Activated CD4-positive, alpha-beta T cell treated with anti-CD3 and anti-CD28 coated beads, Interleukin-2, amount 50 U/mL, for 24 hours (primary cell): ENCODE measurements around the gene PTPRF.

ENCODE experiments used
- DNase-seq, 2 donors: peaks; one replicate each; pipeline ENCODE4 v3.0.0-alpha.2; 2020; ENCODE audit warnings: low read depth in 1 of 2, low spot score in 1 of 2

Gene PTPRF

DNA sequence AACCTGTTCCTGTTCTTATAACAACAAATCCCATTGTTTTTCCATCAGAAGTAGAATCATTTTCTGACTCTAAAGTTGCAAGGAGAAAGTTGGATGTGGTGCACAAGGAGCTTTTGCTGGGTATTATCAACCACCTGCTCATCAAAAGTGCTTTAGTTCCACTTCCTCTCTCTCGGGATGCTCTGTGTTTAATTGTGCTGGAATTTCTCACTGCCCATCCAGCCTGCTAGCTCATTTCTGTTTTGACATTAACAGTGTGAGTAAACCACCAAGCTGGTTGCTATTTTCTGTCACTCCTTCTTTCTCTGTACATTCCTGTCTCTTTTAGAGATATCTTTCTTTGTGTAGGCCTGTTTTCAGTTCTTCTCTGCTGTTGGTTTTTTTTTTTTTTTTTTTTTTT, 125.3 kb downstream of the PTPRF start:
- no peak for DNase-seq

GRCh38 chr1:43659212-43660166, 128.8 kb downstream of the PTPRF start:
- no peak for DNase-seq

- no peak for DNase-seq
Measured at GRCh38 chr1:43660355-43660754, 129.7 kb downstream of the PTPRF start.

DNA sequence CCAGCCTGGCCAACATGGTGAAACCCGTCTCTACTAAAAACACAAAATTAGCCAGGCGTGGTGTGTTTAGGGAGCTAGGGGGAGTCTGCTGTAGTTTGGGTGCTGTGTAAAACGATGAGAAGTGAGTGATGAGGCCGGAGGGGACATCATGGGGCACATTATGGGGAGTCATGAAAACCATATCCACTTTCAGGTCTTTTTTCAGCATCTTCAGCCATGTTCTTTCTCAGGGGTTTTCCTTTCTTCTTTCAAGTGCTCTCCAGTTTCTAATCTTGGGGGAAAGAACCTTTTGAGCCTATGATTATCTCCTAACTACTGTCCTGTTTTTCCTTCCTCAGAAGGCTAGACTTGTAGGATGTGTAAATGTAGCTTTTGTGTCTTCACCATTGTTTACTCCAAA, 133.7 kb downstream of the PTPRF start:
- no peak for DNase-seq

- DNase-seq, result no peak
Measured at GRCh38 chr1:43666608-43667007, 135.9 kb downstream of the PTPRF start.

DNA sequence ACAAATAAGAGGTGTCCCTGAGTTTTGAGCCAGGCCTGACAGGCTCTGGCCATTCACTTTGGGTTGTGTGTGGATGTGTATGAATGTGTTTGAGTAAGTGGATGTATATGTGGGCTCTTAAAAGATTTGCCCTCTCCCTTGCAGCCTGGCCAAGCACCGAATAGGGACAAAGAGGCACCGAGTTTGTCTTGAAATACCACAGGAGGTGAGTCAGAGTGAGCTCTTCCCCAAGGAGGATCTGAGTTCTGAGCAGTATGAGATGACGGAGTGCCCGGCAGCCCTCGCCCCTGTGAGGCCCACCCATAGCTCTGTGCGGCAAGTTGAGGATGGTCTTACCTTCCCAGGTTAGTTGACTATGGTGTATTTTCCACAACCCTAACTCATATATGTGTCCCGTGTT, 138.3 kb downstream of the PTPRF start:
- DNase-seq, result no peak

GRCh38 chr1:43669878-43670277, 139.2 kb downstream of the PTPRF start:
- no peak for DNase-seq

GRCh38 chr1:43671193-43671592, 140.5 kb downstream of the PTPRF start:
- DNase-seq, result no peak

- no peak for DNase-seq
Measured at GRCh38 chr1:43671626-43672330, 141.1 kb downstream of the PTPRF start.

- DNase-seq, result no peak
Measured at GRCh38 chr1:43673261-43673660, 142.6 kb downstream of the PTPRF start.
